NCI-H1105 treated with DMSO at 0.1 percent for 48 hours (cell line): Measurements from ENCODE around the gene CST4.
"Not testable (repeated sequence)": the region's sequence is repeated elsewhere in the genome, so short reads cannot be mapped to it uniquely, and the experiment has no call there.

ENCODE experiments used
- DNase-seq: peaks from one replicate; lab custom pipeline; 2025; lab: John Stamatoyannopoulos, UW

CST4 gene

GRCh38 chr20:23659989-23660837 is 28.6 kb downstream of the CST4 start:
- no peak for DNase-seq

GRCh38 chr20:23659610-23659988 is 29.2 kb downstream of the CST4 start:
- DNase-seq, result not testable (repeated sequence)

- DNase-seq, result no peak
Measured at GRCh38 chr20:23658989-23659609, 29.7 kb downstream of the CST4 start.

- no peak for DNase-seq
Measured at GRCh38 chr20:23658336-23658735, 30.5 kb downstream of the CST4 start.

GRCh38 chr20:23657202-23657601 is 31.6 kb downstream of the CST4 start:
- DNase-seq, result no peak

GRCh38 chr20:23656372-23656771 is 32.5 kb downstream of the CST4 start:
- no peak for DNase-seq

- DNase-seq, result no peak
Measured at GRCh38 chr20:23655491-23656211, 33.2 kb downstream of the CST4 start.

GRCh38 chr20:23654717-23655116 is 34.1 kb downstream of the CST4 start:
- DNase-seq, result no peak

GRCh38 chr20:23654000-23654399 is 34.8 kb downstream of the CST4 start:
- DNase-seq, result no peak

GRCh38 chr20:23653400-23653938 is 35.4 kb downstream of the CST4 start:
- no peak for DNase-seq

- DNase-seq, result no peak
Measured at GRCh38 chr20:23652926-23653325, 35.9 kb downstream of the CST4 start.

- DNase-seq, result no peak
Measured at GRCh38 chr20:23652371-23652770, 36.5 kb downstream of the CST4 start.

GRCh38 chr20:23651117-23651516 is 37.7 kb downstream of the CST4 start:
- no peak for DNase-seq

GRCh38 chr20:23649830-23650417 is 38.9 kb downstream of the CST4 start:
- DNase-seq, result no peak

GRCh38 chr20:23649242-23649641 is 39.6 kb downstream of the CST4 start:
- no peak for DNase-seq

- no peak for DNase-seq
Measured at GRCh38 chr20:23647346-23647745, 41.5 kb downstream of the CST4 start.

GRCh38 chr20:23646106-23646873 is 42.5 kb downstream of the CST4 start:
- DNase-seq, result no peak

- DNase-seq, result no peak
Measured at GRCh38 chr20:23645575-23645974, 43.3 kb downstream of the CST4 start.

GRCh38 chr20:23644164-23644563 is 44.7 kb downstream of the CST4 start:
- DNase-seq, result no peak

GRCh38 chr20:23643659-23644058 is 45.2 kb downstream of the CST4 start:
- no peak for DNase-seq

- no peak for DNase-seq
Measured at GRCh38 chr20:23641936-23642751, 46.7 kb downstream of the CST4 start.
